ENCODE measurements around the gene LRRC37A3. TPM values are rescaled to one million over a fixed set of nuclear protein-coding genes. Genes with fewer than 3 reads are reported as not detected.

LRRC37A3 gene
- total RNA-seq, 6 experiments from 2014 or later = 1.0 to 3.2 (median 2.8) TPM

- H3K27me3 Mint-ChIP-seq (ENCODE audit: insufficient read depth) = peaks cover 2% of the 10 kb centered on the region; the same call in 1 of the 2 replicates
- peaks cover 5% of the 10 kb centered on the region; the same call in 1 of the 2 replicates for H3K4me1 Mint-ChIP-seq (ENCODE audit: low read depth)
- no peak overlapping the region for H3K4me3 Mint-ChIP-seq
- H3K9me3 Mint-ChIP-seq = no peaks in the 10 kb centered on the region
- H3K36me3 Mint-ChIP-seq (ENCODE audit: low read depth) = no peaks in the 10 kb centered on the region
- no peak for TF ChIP-seq CTCF (IDR thresholded peaks at IDR 0.05)
- no peak overlapping the region for H3K27ac Mint-ChIP-seq
- no peak for DNase-seq
Observed at GRCh38 chr17:64951877-64952276, 32.6 kb upstream of the LRRC37A3 start.

GRCh38 chr17:64950871-64951270, 31.6 kb upstream of the LRRC37A3 start:
- H3K36me3 Mint-ChIP-seq (ENCODE audit: low read depth) = no peaks in the 10 kb centered on the region
- no peak for TF ChIP-seq CTCF (IDR thresholded peaks at IDR 0.05)
- no peak overlapping the region for H3K4me3 Mint-ChIP-seq
- peaks cover 5% of the 10 kb centered on the region; the same call in 1 of the 2 replicates for H3K4me1 Mint-ChIP-seq (ENCODE audit: low read depth)
- H3K9me3 Mint-ChIP-seq = no peaks in the 10 kb centered on the region
- no peak overlapping the region for H3K27ac Mint-ChIP-seq
- peaks cover under 1% of the 10 kb centered on the region; the same call in 1 of the 2 replicates for H3K27me3 Mint-ChIP-seq (ENCODE audit: insufficient read depth)
- DNase-seq = no peak

- H3K4me1 Mint-ChIP-seq (ENCODE audit: low read depth) = peaks cover 5% of the 10 kb centered on the region; the same call in 1 of the 2 replicates
- H3K4me3 Mint-ChIP-seq = no peak overlapping the region
- no peak for TF ChIP-seq CTCF (IDR thresholded peaks at IDR 0.05)
- no peak for DNase-seq
- H3K27ac Mint-ChIP-seq = no peak overlapping the region
- H3K9me3 Mint-ChIP-seq = no peaks in the 10 kb centered on the region
- no peaks in the 10 kb centered on the region for H3K36me3 Mint-ChIP-seq (ENCODE audit: low read depth)
- peaks cover 2% of the 10 kb centered on the region; the same call in 1 of the 2 replicates for H3K27me3 Mint-ChIP-seq (ENCODE audit: insufficient read depth)
Observed at GRCh38 chr17:64947152-64947551, 27.9 kb upstream of the LRRC37A3 start.

- no peaks in the 10 kb centered on the region for H3K4me1 Mint-ChIP-seq (ENCODE audit: low read depth)
- H3K27me3 Mint-ChIP-seq (ENCODE audit: insufficient read depth) = peaks cover 5% of the 10 kb centered on the region
- DNase-seq = no peak
- no peak overlapping the region for H3K4me3 Mint-ChIP-seq
- no peaks in the 10 kb centered on the region for H3K36me3 Mint-ChIP-seq (ENCODE audit: low read depth)
- H3K27ac Mint-ChIP-seq = no peak overlapping the region
- no peak for TF ChIP-seq CTCF (IDR thresholded peaks at IDR 0.05)
- H3K9me3 Mint-ChIP-seq = no peaks in the 10 kb centered on the region
Observed at GRCh38 chr17:64941761-64942160, 22.5 kb upstream of the LRRC37A3 start.

GRCh38 chr17:64941045-64941444, 21.8 kb upstream of the LRRC37A3 start:
- Mint-ChIP-seq H3K4me3 (no peak overlapping the region), H3K4me1 (ENCODE audit: low read depth) (no peaks in the 10 kb centered on the region), H3K27ac (no peak overlapping the region), H3K27me3 (ENCODE audit: insufficient read depth) (peaks cover 5% of the 10 kb centered on the region), H3K9me3 (no peaks in the 10 kb centered on the region), H3K36me3 (ENCODE audit: low read depth) (no peaks in the 10 kb centered on the region)
- DNase-seq = no peak
- TF ChIP-seq CTCF (IDR thresholded peaks at IDR 0.05) = no peak

- H3K9me3 Mint-ChIP-seq = no peaks in the 10 kb centered on the region
- no peak overlapping the region for H3K4me3 Mint-ChIP-seq
- no peak for TF ChIP-seq CTCF (IDR thresholded peaks at IDR 0.05)
- H3K27ac Mint-ChIP-seq = no peak overlapping the region
- peaks cover 3% of the 10 kb centered on the region for H3K27me3 Mint-ChIP-seq (ENCODE audit: insufficient read depth)
- DNase-seq = no peak
- H3K4me1 Mint-ChIP-seq (ENCODE audit: low read depth) = no peaks in the 10 kb centered on the region
- no peaks in the 10 kb centered on the region for H3K36me3 Mint-ChIP-seq (ENCODE audit: low read depth)
Observed at GRCh38 chr17:64940055-64940454, 20.8 kb upstream of the LRRC37A3 start.

Measured in HFFc6 (cell line).